Brain microvascular endothelial cell (primary cell): Measurements from ENCODE around the gene UBE2F.
A peak's percentile ranks its signal among the peaks of the same experiment; 100 is the strongest.

Experiments
- DNase-seq: peaks from one replicate; pipeline ENCODE4 v3.0.0-alpha.2; 2020
- H3K27ac ChIP-seq: fragments of 250-450 bp; sonication (Bioruptor Pico); 2 replicates; pipeline ENCODE4 v1.5.1; 2020; ENCODE audit warnings: mild to moderate bottlenecking, moderate library complexity
- H3K27me3 ChIP-seq: fragments of 250-450 bp; sonication (Bioruptor Pico); replicated peaks from 2 replicates; pipeline ENCODE4 v1.5.1; 2020; ENCODE audit warnings: mild to moderate bottlenecking
- H3K36me3 ChIP-seq: fragments of 250-450 bp; sonication (Bioruptor Pico); replicated peaks from 2 replicates; pipeline ENCODE4 v1.5.1; 2020; ENCODE audit warnings: mild to moderate bottlenecking
- H3K4me3 ChIP-seq: 2 replicates; pipeline ENCODE4 v1.5.1; 2011; ENCODE audit warnings: low read depth, mild to moderate bottlenecking, control low read depth, low read length, moderate library complexity
- in situ Hi-C: cut with HindIII; loops from 2 replicates; pipeline ENCODE4 v1.10.0; 2017; ENCODE audit warnings: low sequenced_read_pairs, low pct_ligation_motif_present
- TF ChIP-seq, protein P1 (sequence below): IDR thresholded peaks from 2 replicates; pipeline ENCODE4 v1.5.1; 2011; ENCODE audit warnings: low read depth, mild to moderate bottlenecking, moderate library complexity, low read length, control low read depth, inconsistent platforms; ENCODE audit errors: missing control alignments

Gene UBE2F

GRCh38 chr2:238060542-238061314 lies 93.9 kb downstream of the UBE2F start, which contains the start of gene SCLY:
Gene SCLY, plus strand, starts transcription at chr2:238061001. Its CDS starts 54 bp downstream, at chr2:238061055.
- H3K36me3 ChIP-seq, result no peaks in the 10 kb centered on the region
- H3K27ac ChIP-seq, result peak within 1 kb of the TSS; percentile 85
- TF ChIP-seq, protein P1, sequence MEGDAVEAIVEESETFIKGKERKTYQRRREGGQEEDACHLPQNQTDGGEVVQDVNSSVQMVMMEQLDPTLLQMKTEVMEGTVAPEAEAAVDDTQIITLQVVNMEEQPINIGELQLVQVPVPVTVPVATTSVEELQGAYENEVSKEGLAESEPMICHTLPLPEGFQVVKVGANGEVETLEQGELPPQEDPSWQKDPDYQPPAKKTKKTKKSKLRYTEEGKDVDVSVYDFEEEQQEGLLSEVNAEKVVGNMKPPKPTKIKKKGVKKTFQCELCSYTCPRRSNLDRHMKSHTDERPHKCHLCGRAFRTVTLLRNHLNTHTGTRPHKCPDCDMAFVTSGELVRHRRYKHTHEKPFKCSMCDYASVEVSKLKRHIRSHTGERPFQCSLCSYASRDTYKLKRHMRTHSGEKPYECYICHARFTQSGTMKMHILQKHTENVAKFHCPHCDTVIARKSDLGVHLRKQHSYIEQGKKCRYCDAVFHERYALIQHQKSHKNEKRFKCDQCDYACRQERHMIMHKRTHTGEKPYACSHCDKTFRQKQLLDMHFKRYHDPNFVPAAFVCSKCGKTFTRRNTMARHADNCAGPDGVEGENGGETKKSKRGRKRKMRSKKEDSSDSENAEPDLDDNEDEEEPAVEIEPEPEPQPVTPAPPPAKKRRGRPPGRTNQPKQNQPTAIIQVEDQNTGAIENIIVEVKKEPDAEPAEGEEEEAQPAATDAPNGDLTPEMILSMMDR, result no peak
- H3K4me3 ChIP-seq, result peak within 1 kb of the TSS; percentile 83
- in situ Hi-C loops, result no loop called here
- DNase-seq, result peak; percentile 91
- no peaks in the 10 kb centered on the region for H3K27me3 ChIP-seq

DNA sequence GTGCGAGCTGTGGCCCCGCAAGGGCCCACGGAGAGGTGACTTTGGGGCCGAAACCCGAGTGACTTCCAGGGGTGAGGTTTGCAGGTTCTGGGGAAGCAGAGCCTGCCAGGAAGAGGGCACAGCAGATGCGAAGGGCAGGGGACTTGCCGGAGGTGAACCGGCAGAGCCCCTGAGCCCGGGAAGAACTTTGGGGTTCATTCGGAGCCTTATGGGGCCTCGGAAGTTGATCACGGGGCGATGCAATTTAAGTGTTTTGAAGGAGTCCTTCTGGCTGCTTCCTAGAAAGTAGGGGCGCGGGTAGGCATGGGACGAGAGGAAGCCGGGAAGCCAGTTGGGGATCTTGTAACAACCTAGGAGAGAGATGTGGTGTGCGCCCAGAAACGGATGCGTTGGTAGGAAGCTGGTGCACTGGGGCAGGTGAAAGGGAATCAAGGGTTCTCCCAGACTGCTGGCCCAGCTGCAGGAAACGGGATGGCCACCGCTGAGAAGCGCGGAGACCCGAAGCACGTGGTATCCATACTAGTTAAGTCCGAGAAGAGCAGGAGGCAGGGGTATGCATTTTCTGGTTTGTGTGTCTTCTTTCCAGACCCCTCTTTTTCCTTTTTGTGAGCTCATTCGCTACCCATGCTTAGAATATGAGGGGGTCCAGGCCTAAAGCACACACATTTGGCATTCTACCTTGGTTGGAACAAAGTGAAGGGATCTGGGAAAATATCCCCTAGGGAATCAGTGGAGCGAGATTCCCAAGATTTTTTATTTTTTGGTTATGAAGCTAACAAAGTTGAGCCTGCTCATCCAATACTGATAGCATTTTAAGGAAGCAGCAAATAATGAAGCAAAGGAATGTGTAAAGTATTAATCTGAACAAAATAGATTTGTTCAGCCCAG lies 94.7 kb downstream of the UBE2F start:
- in situ Hi-C loops, result no loop called here
- peak; percentile 25 for DNase-seq
- Histone ChIP-seq H3K27me3 (no peaks in the 10 kb centered on the region), H3K36me3 (peaks cover 3% of the 10 kb centered on the region), H3K27ac (peak overlapping the region; percentile 20), H3K4me3 (peak overlapping the region; percentile 83)
- TF ChIP-seq, protein P1, result no peak

DNA sequence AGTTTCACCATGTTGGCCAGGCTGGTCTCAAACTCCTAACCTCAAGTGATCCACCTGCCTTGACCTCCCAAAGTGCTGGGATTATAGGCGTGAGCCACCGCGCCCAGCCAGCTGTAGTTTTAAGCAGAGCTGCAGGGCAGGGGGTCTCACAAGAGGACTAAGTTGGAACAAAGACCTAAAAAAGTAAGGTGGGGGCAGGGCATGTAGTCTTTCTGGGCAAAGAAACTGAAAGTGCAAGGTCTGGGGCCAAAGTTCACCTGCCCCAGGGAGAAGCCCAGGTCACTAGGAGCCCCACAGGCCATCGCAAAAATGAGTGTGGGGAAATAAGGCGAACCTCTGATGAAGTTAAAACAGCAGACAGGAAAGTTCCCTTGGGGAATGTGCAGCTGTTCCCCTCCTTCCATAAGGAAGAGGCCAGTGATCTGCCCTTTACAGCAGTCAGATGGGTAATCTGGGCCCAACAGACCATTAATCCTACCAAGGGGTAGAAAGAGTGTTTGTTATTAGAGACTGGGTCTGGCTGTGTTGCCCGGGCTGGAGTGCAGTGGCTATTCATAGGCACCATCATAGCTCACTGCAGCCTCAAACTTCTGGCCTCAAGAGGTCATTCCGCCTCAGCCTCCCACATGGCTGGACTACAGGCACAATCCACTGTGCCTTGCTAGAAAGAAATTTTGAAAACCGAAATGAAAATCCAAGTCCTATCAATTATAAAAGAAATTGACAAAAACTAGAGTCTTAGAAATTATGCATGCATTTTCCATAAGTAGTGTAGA lies 96.8 kb downstream of the UBE2F start:
- no peak for DNase-seq
- in situ Hi-C loops, result no loop called here
- H3K27me3 ChIP-seq, result no peaks in the 10 kb centered on the region
- H3K36me3 ChIP-seq, result peaks cover 8% of the 10 kb centered on the region
- no peak overlapping the region for H3K27ac ChIP-seq
- no peak overlapping the region for H3K4me3 ChIP-seq
- TF ChIP-seq, protein P1, result no peak

DNA sequence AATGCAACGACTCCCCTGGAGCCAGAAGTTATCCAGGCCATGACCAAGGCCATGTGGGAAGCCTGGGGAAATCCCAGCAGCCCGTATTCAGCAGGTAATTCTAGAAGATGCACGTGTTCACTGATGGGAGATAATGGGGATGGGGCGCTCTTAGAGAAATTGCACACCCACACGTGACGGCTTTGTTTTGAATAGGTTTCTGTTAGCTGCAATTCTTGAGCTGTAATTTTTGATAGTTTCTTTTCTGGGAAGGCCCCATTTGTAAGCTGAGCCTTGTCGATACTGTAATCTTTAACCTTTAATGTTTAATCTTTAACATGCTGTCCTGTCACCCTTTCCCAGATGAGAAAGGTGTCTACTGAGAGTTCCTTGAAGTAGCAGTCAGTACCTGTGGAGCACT lies 97.6 kb downstream of the UBE2F start:
- Histone ChIP-seq H3K4me3 (no peak overlapping the region), H3K27ac (no peak overlapping the region), H3K36me3 (peaks cover 12% of the 10 kb centered on the region), H3K27me3 (no peaks in the 10 kb centered on the region)
- TF ChIP-seq, protein P1, result no peak
- in situ Hi-C loops, result no loop called here
- DNase-seq, result no peak

DNA sequence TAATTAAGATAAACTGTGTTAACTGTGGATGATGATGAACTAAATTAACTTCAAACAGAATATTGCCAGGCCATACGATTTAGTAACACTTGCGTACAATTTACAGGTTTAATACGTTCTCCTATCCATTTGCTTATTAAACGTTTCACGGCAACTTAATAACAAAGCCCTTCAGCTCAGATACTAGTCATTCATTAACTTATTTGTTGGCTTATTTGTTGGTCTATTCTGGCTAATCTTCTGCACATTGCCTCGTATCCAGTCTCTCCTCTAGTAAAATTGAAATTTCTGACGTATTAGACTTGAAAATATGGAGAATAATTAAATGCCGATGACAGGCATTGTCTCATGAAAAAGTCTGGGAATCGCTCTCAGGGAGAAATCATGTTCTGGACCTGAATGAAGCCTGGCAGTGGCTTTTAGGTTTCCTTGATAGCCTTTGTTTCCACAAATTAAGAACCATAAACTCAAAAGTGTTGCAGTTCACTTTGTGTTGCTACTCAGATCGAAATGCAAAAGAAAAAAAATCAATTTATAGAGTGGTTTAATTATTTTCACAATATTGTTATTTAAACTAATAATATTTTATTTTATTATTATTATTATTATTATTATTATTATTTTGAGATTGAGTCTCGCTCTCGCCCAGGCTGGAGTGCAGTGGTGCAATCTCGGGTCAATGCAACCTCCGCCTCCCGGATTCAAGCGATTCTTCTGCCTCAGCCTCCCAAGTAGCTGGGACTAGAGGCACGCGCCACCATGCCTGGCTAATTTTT lies 98.4 kb downstream of the UBE2F start:
- TF ChIP-seq, protein P1, result no peak
- Histone ChIP-seq H3K36me3 (peaks cover 16% of the 10 kb centered on the region), H3K27ac (no peak overlapping the region), H3K4me3 (no peak overlapping the region), H3K27me3 (no peaks in the 10 kb centered on the region)
- in situ Hi-C loops, result no loop called here
- DNase-seq, result no peak
